ENCODE data around the gene FRAT2.

DNA sequence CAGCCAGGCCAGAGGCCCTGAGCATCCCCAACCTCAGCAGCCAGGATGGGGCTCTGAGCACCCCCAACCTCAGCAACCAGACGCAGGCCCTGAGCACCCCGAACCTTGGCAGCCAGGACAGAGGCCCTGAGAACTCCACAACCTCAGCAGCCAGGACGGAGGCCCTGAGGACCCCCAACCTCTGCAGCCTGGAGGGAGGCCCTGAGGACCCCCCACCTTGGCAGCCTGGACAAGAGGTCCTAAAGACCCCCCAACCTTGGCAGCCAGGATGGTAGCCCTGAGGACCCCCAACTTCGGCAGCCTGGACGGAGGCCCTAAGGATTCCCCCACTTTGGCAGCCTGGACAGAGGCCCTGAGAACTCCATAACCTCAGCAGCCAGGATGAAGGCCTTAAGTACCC lies 49.6 kb upstream of the FRAT2 start:
- TF ChIP-seq, protein P1, sequence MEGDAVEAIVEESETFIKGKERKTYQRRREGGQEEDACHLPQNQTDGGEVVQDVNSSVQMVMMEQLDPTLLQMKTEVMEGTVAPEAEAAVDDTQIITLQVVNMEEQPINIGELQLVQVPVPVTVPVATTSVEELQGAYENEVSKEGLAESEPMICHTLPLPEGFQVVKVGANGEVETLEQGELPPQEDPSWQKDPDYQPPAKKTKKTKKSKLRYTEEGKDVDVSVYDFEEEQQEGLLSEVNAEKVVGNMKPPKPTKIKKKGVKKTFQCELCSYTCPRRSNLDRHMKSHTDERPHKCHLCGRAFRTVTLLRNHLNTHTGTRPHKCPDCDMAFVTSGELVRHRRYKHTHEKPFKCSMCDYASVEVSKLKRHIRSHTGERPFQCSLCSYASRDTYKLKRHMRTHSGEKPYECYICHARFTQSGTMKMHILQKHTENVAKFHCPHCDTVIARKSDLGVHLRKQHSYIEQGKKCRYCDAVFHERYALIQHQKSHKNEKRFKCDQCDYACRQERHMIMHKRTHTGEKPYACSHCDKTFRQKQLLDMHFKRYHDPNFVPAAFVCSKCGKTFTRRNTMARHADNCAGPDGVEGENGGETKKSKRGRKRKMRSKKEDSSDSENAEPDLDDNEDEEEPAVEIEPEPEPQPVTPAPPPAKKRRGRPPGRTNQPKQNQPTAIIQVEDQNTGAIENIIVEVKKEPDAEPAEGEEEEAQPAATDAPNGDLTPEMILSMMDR (conservative IDR thresholded peaks at IDR 0.05), result no peak
- no peak for TF ChIP-seq ZFX (IDR thresholded peaks at IDR 0.05)
